HG03095 (cell line): ENCODE results near the gene ICAM5.
"Not testable (repeated sequence)": the region's sequence is repeated elsewhere in the genome, so short reads cannot be mapped to it uniquely, and the experiment has no call there.

Experiments used
- ATAC-seq: cut with Tn5 transposase; IDR thresholded peaks from one replicate; pipeline ENCODE4 v1.9.1; 2021; ENCODE audit warnings: moderate library complexity; ENCODE audit not compliant: unreplicated experiment

Gene ICAM5

GRCh38 chr19:10270180-10270615, 19.6 kb upstream of the ICAM5 start:
- ATAC-seq = no peak

DNA sequence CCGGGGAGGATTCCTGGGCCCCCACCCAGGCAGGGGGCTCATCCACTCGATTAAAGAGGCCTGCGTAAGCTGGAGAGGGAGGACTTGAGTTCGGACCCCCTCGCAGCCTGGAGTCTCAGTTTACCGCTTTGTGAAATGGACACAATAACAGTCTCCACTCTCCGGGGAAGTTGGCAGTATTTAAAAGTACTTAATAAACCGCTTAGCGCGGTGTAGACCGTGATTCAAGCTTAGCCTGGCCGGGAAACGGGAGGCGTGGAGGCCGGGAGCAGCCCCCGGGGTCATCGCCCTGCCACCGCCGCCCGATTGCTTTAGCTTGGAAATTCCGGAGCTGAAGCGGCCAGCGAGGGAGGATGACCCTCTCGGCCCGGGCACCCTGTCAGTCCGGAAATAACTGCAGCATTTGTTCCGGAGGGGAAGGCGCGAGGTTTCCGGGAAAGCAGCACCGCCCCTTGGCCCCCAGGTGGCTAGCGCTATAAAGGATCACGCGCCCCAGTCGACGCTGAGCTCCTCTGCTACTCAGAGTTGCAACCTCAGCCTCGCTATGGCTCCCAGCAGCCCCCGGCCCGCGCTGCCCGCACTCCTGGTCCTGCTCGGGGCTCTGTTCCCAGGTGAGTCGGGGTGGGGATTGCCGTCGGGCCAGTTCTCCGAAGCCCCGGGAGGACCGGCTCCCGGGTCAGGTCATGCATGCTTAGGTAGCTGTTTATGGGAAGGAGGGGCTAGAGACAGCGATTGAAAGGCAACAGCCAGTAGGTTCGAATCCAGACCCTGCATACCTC, 18.9 kb upstream of the ICAM5 start, which contains the start of gene ICAM1:
Gene ICAM1 (plus strand): TSS at position 505 of the 779 bp plus-strand sequence. CDS start 40 bp downstream, at position 545.
- ATAC-seq = peak; percentile 44

DNA sequence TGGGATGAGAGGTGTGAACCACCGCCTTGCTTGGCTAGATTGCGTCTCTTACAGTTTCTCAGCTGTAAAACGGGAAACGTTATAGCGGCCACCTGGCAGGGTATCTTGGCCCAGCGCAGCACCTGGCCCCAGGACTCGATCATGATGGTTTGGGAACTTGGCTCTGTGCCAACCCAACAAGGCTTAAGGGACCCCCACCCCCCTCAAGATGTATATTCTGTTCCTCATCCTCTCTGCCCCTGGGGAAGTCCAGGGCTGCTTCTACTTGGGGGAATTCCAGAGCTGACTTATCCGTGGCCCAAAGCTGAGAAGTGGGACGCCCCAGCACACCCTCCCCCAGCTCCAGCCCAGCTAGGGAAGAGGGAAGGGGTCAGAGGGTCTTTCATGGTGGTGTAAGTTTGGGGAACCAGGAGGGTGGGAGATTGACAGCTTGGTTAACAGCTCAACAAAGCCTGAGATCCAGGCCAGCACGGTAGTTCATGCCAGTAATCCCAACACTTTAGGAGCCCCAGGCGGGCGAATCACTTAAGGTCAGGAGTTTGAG, 18.1 kb upstream of the ICAM5 start:
- ATAC-seq = peak; percentile 9

- no peak for ATAC-seq
Observed at GRCh38 chr19:10274589-10274988, 15.2 kb upstream of the ICAM5 start.

- no peak for ATAC-seq
Observed at GRCh38 chr19:10277795-10278589, 11.8 kb upstream of the ICAM5 start.

GRCh38 chr19:10278935-10279334, 10.8 kb upstream of the ICAM5 start:
- no peak for ATAC-seq

- ATAC-seq = no peak
Observed at GRCh38 chr19:10279737-10280442, 9.9 kb upstream of the ICAM5 start.

- ATAC-seq = not testable (repeated sequence)
Observed at GRCh38 chr19:10282043-10282442, 7.7 kb upstream of the ICAM5 start.

DNA sequence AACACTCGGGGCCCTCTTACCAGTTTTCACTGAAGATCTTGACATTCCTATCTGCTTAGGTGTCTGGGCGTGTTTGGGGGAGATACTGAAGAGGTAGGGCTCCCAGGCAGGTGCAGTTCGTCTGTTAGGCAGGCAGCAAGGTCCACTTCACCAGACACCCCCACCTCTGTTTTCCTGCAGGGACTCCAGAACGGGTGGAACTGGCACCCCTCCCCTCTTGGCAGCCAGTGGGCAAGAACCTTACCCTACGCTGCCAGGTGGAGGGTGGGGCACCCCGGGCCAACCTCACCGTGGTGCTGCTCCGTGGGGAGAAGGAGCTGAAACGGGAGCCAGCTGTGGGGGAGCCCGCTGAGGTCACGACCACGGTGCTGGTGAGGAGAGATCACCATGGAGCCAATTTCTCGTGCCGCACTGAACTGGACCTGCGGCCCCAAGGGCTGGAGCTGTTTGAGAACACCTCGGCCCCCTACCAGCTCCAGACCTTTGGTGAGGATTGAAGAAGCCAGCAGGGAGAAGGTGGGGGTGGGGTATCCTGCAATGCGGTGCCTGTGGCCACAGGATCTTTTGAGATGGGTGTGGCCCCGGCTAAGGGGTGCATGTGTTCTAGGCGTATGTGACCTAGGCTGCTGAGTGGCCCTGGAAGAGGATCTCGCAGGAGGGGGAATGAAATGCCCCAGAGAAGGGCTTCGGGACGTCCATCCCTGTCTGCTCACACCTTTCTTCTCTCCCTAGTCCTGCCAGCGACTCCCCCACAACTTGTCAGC, 6.3 kb upstream of the ICAM5 start:
- ATAC-seq = no peak

GRCh38 chr19:10284065-10284959, 5.4 kb upstream of the ICAM5 start:
- ATAC-seq = no peak

GRCh38 chr19:10284960-10285278, 4.8 kb upstream of the ICAM5 start:
- ATAC-seq = no peak

DNA sequence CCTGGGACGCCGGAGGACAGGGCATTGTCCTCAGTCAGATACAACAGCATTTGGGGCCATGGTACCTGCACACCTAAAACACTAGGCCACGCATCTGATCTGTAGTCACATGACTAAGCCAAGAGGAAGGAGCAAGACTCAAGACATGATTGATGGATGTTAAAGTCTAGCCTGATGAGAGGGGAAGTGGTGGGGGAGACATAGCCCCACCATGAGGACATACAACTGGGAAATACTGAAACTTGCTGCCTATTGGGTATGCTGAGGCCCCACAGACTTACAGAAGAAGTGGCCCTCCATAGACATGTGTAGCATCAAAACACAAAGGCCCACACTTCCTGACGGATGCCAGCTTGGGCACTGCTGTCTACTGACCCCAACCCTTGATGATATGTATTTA, 4.4 kb upstream of the ICAM5 start:
- no peak for ATAC-seq

GRCh38 chr19:10286803-10287737, 2.7 kb upstream of the ICAM5 start, which contains the start of gene ICAM4:
Gene ICAM4, plus strand, starts transcription at chr19:10286955. Its CDS starts 58 bp downstream, at chr19:10287013.
- no peak for ATAC-seq

DNA sequence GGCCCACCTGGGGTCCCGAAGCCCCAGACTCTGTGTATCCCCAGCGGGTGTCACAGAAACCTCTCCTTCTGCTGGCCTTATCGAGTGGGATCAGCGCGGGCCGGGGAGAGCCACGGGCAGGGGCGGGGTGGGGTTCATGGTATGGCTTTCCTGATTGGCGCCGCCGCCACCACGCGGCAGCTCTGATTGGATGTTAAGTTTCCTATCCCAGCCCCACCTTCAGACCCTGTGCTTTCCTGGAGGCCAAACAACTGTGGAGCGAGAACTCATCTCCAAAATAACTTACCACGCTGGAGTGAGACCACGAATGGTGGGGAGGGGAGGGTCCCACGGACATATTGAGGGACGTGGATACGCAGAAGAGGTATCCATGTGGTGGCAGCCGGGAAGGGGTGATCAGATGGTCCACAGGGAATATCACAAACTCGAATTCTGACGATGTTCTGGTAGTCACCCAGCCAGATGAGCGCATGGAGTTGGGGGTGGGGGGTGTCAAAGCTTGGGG, 1.0 kb upstream of the ICAM5 start:
- no peak for ATAC-seq

- no peak for ATAC-seq
Observed at GRCh38 chr19:10289167-10289835, 451 bp upstream of the ICAM5 start.

- ATAC-seq = no peak
Observed at GRCh38 chr19:10290357-10290875, 664 bp downstream of the ICAM5 start.

DNA sequence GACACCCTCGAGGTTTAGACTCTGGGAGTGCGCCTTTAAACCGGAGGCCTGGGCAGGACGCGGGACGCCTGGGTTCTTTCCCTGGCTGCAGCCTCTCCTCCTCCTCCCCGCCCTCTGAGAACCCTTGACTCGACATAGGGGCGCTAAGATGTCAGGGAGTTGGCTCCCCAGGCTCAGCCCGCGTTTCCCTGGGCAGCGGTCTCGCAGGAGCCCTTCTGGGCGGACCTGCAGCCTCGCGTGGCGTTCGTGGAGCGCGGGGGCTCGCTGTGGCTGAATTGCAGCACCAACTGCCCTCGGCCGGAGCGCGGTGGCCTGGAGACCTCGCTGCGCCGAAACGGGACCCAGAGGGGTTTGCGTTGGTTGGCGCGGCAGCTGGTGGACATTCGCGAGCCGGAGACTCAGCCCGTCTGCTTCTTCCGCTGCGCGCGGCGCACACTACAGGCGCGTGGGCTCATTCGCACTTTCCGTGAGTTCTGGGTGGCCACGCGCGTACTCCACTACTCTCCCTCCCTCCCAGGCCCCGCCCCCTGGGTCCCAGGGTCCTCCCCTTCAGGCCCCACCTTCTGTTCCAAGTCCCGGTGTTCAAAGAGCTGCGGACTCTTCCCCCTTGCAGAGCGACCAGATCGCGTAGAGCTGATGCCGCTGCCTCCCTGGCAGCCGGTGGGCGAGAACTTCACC, 1.3 kb downstream of the ICAM5 start:
- ATAC-seq = no peak
